Measurements from ENCODE around the gene NAPSA. TPM values are rescaled to one million over a fixed set of nuclear protein-coding genes. Genes with fewer than 3 reads are reported as not detected.

Gene NAPSA
- total and polyA plus RNA-seq, 2 donors (not counting 3 experiments of a cell fraction or from before 2014, with no cell fraction given): 0.19 TPM; not detected in 1

- H3K4me2 ChIP-seq (ENCODE audit: insufficient read depth, low read length): no peak overlapping the region
- ChIA-PET CTCF (interaction anchor here (0.9 kb wide), 1 partner anchor 51 kb away, joined by 3 read pairs; the partner anchor contains the start of gene KCNC3), POLR2A (no interaction called here)
- intact Hi-C loops (cut with micrococcal nuclease) (no loop called here), dilution Hi-C loops (cut with MboI; ENCODE audit: extremely low pct_ligation_motif_present, low sequenced_read_pairs) (no loop called here)
- H3K4me1 ChIP-seq (ENCODE audit: control insufficient read depth, extremely low read depth, insufficient read depth, low read length): peaks cover 11% of the 10 kb centered on the region
- H3K79me2 ChIP-seq (ENCODE audit: control insufficient read depth, insufficient read depth, low read length): peaks cover 3% of the 10 kb centered on the region
- no peaks in the 10 kb centered on the region for H3K27me3 ChIP-seq (ENCODE audit: control insufficient read depth in 2 of 2, insufficient read depth in 2 of 2, low read length in 2 of 2)
- FAIRE-seq: no peak
- no peak overlapping the region for H3K4me3 ChIP-seq (replicated peaks in 1 of 3; ENCODE audit: insufficient read depth in 1 of 3, low read depth in 1 of 3, low read length in 3 of 3)
- no peak overlapping the region for H2AFZ ChIP-seq (ENCODE audit: low read depth, low read length)
- H3K36me3 ChIP-seq (ENCODE audit: control insufficient read depth in 2 of 2, extremely low read depth in 1 of 2, insufficient read depth in 2 of 2, low read length in 2 of 2): peaks cover 6 to 36% of the 10 kb centered on the region in 2 experiments
- H4K20me1 ChIP-seq (replicated peaks; ENCODE audit: control insufficient read depth, extremely low read depth, insufficient read depth, low read length): no peaks in the 10 kb centered on the region
- H3K9ac ChIP-seq (replicated peaks; ENCODE audit: extremely low read depth, insufficient read depth, low read length): no peak overlapping the region
- H3K9me1 ChIP-seq (replicated peaks; ENCODE audit: control insufficient read depth, extremely low read depth, insufficient read depth, low read length): no peaks in the 10 kb centered on the region
- TF ChIP-seq CTCF (IDR thresholded peaks at IDR 0.05; ENCODE audit: extremely low read depth in 1 of 2, insufficient read depth in 1 of 2, low read depth in 1 of 2, low read length in 2 of 2): no peak
- TF ChIP-seq JUN (IDR thresholded peaks at IDR 0.05; ENCODE audit: borderline replicate concordance, insufficient read depth, insufficient read length, low read depth): no peak
- no peak for TF ChIP-seq GATA2 (IDR thresholded peaks at IDR 0.05; ENCODE audit: insufficient read depth, insufficient read length, low read depth, low read length)
- TF ChIP-seq POLR2AphosphoS5 (IDR thresholded peaks at IDR 0.05; ENCODE audit: insufficient read depth, low read depth, low read length): no peak
- TF ChIP-seq EZH2 (IDR thresholded peaks at IDR 0.05; ENCODE audit: borderline replicate concordance, low read depth, low read length, severe bottlenecking): no peak
- TF ChIP-seq MAX (IDR thresholded peaks at IDR 0.05; ENCODE audit: insufficient read depth, insufficient read length): no peak
- TF ChIP-seq POLR2A (IDR thresholded peaks at IDR 0.05; ENCODE audit: low read depth, low read length): no peak
- TF ChIP-seq FOS (IDR thresholded peaks at IDR 0.05; ENCODE audit: borderline replicate concordance, insufficient read depth, low read length): no peak
- no peak for TF ChIP-seq MYC (IDR thresholded peaks at IDR 0.05; ENCODE audit: low read depth, low read length)
- no peaks in the 10 kb centered on the region for H3K9me3 ChIP-seq (replicated peaks; ENCODE audit: control insufficient read depth, insufficient read depth, low read length)
- no TSS peak for BruUV-seq (replicated peaks)
- DNase-seq (ENCODE audit: low read depth, low spot score): no peak
- H3K27ac ChIP-seq (ENCODE audit: insufficient read depth, low read depth, low read length): no peak overlapping the region
Observed at GRCh38 chr19:50379602-50380001, 14.2 kb upstream of the NAPSA start.

All from endothelial cell of umbilical vein (primary cell).